GM13976 (cell line): ENCODE data around the gene DNAJB12.
"Not testable (repeated sequence)": the region's sequence is repeated elsewhere in the genome, so short reads cannot be mapped to it uniquely, and the experiment has no call there.

ENCODE experiments used
- DNase-seq: peaks from one replicate; pipeline ENCODE4 v3.0.0; 2012; ENCODE audit warnings: low spot score
- CTCF ChIP-seq: IDR thresholded peaks from 2 replicates; pipeline ENCODE4 v1.5.1; 2012; ENCODE audit warnings: borderline replicate concordance, mild to moderate bottlenecking; ENCODE audit not compliant: insufficient read depth; ENCODE audit errors: extremely low read depth, missing control alignments, control extremely low read depth
- in situ Hi-C: fragments of 300-500 bp; cut with MboI; formaldehyde crosslinking; loops from one replicate; pipeline ENCODE4 v1.12.0; 2022; ENCODE audit warnings: low sequenced_read_pairs, mixed read lengths, inconsistent platforms; ENCODE audit not compliant: unreplicated experiment

Gene DNAJB12

GRCh38 chr10:72308320-72308987, 46.3 kb downstream of the DNAJB12 start:
- TF ChIP-seq CTCF = no peak
- no peak for DNase-seq
- in situ Hi-C loops = no loop called here

GRCh38 chr10:72307711-72308110, 47.0 kb downstream of the DNAJB12 start:
- DNase-seq, in situ Hi-C loops: not testable (repeated sequence)

- no peak for TF ChIP-seq CTCF
- no peak for DNase-seq
- in situ Hi-C loops = no loop called here
Observed at GRCh38 chr10:72306215-72306760, 48.4 kb downstream of the DNAJB12 start.

- DNase-seq = no peak
- TF ChIP-seq CTCF = no peak
- in situ Hi-C loops = no loop called here
Observed at GRCh38 chr10:72303424-72304128, 51.1 kb downstream of the DNAJB12 start.

GRCh38 chr10:72298592-72299519, 55.9 kb downstream of the DNAJB12 start:
- in situ Hi-C loops = no loop called here
- DNase-seq = no peak
- TF ChIP-seq CTCF = no peak

GRCh38 chr10:72297805-72298591, 56.7 kb downstream of the DNAJB12 start:
- TF ChIP-seq CTCF = no peak
- in situ Hi-C loops = no loop called here
- DNase-seq = peak; percentile 94
